K562 (cell line): ENCODE measurements around the gene SYT7. TPM values are rescaled to one million over a fixed set of nuclear protein-coding genes. Genes with fewer than 3 reads are reported as not detected.

Experiments
- ATAC-seq: fragments of 200-7000 bp; cut with Tn5 transposase; 3 replicates; pipeline ENCODE4 v1.9.1; 2020; ENCODE audit warnings: moderate library complexity
- BruUV-seq: library from RNA; stranded (reverse); fragments of 400-500 nt; replicated peaks from 2 replicates; lab custom pipeline; 2021; lab: Mats Ljungman, UMichigan
- CTCF ChIA-PET: fragments of 300-600 bp; formaldehyde crosslinking; extraction: SDS; loops from one replicate; lab custom pipeline; 2021; ENCODE audit warnings: low intra/inter-chr PET ratio; lab: Yijun Ruan, JAX
- POLR2A ChIA-PET: fragments of 300-600, 350-650 bp; sonication (Branson Sonifier 250); formaldehyde crosslinking; extraction: SDS; loops from one replicate; lab custom pipeline; 2021; ENCODE audit warnings: antibody characterized with exemption, inconsistent platforms; lab: Yijun Ruan, JAX
- DNase-seq, 4 experiments: peaks; one replicate each; pipeline versions ENCODE4 v3.0.0 to v3.0.0-alpha.2; 2011 to 2018; ENCODE audit warnings: low spot score in 3 of 4, mixed read lengths in 3 of 4; ENCODE audit errors: extremely low read depth in 1 of 4
- FAIRE-seq: peaks from 2 replicates; lab custom pipeline; 2011; peaks lifted over from hg19 to GRCh38; lab: Jason Lieb, UNC
- H2AFZ ChIP-seq: 2 replicates; pipeline ENCODE4 v1.6.0; 2011; ENCODE audit warnings: low read depth, low read length, control low read depth, inconsistent platforms
- H3K27ac ChIP-seq: fragments of 200-600 bp; 3 replicates; pipeline ENCODE4 v1.8.0; 2011; ENCODE audit warnings: low read depth, mild to moderate bottlenecking, control low read depth, inconsistent platforms, low read length, moderate library complexity, mixed read lengths; ENCODE audit errors: extremely low read depth
- H3K27me3 ChIP-seq, 2 experiments: fragments of 300-600 bp in 1 of 2; 2 replicates in 1 of 2; 3 replicates in 1 of 2; pipeline versions ENCODE4 v1.6.0 to v1.8.0; 2011; ENCODE audit warnings: inconsistent platforms in 2 of 2, low read length in 2 of 2, mild to moderate bottlenecking in 1 of 2, mixed read lengths in 1 of 2, moderate library complexity in 1 of 2; ENCODE audit not compliant: control insufficient read depth in 2 of 2, insufficient read depth in 2 of 2
- H3K36me3 ChIP-seq: fragments of 300-600 bp; 3 replicates; pipeline ENCODE4 v1.8.0; 2011; ENCODE audit warnings: mild to moderate bottlenecking, low read length, inconsistent platforms; ENCODE audit not compliant: control insufficient read depth, insufficient read depth
- H3K4me1 ChIP-seq, 2 experiments: fragments of 200-600 bp in 1 of 2; replicated peaks in 1 of 2; 2 replicates in 1 of 2; 3 replicates in 1 of 2; pipeline versions ENCODE4 v1.5.1 to v1.8.0; 2011; ENCODE audit warnings: inconsistent platforms in 2 of 2, low read length in 2 of 2, mild to moderate bottlenecking in 1 of 2, mixed read lengths in 1 of 2, moderate library complexity in 1 of 2; ENCODE audit not compliant: control insufficient read depth in 2 of 2, insufficient read depth in 2 of 2
- H3K4me2 ChIP-seq: 2 replicates; pipeline ENCODE4 v1.6.1; 2011; ENCODE audit warnings: low read length, control low read depth, inconsistent platforms, mixed read lengths; ENCODE audit not compliant: insufficient read depth
- H3K4me3 ChIP-seq: fragments of 200-600 bp; sonication (generic), shearing (Covaris generic); 2 replicates; pipeline ENCODE4 v1.5.1; 2016; ENCODE audit warnings: control low read depth, inconsistent platforms
- H3K79me2 ChIP-seq: fragments of 200-600 bp; 3 replicates; pipeline ENCODE4 v1.8.0; 2011; ENCODE audit warnings: low read length, inconsistent platforms; ENCODE audit not compliant: control insufficient read depth, insufficient read depth
- H3K9ac ChIP-seq, 2 experiments: 2 replicates each; pipeline versions ENCODE4 v1.6.0 to v1.6.1; 2011; ENCODE audit warnings: low read depth in 2 of 2, low read length in 2 of 2, control low read depth in 1 of 2, inconsistent platforms in 1 of 2, mild to moderate bottlenecking in 1 of 2, mixed read lengths in 1 of 2; ENCODE audit not compliant: insufficient read depth in 1 of 2
- H3K9me1 ChIP-seq: one replicate; pipeline ENCODE4 v1.6.0; 2011; ENCODE audit warnings: inconsistent platforms, mild to moderate bottlenecking, low read length, moderate library complexity; ENCODE audit not compliant: control insufficient read depth, insufficient read depth
- H3K9me3 ChIP-seq: replicated peaks from 2 replicates; pipeline ENCODE4 v1.5.1; 2011; ENCODE audit warnings: low read depth, low read length, inconsistent platforms; ENCODE audit not compliant: control insufficient read depth, insufficient read depth
- H4K20me1 ChIP-seq: replicated peaks from 2 replicates; pipeline ENCODE4 v1.6.1; 2011; ENCODE audit warnings: low read length, inconsistent platforms, mixed read lengths; ENCODE audit not compliant: control insufficient read depth, insufficient read depth
- EZH2 ChIP-seq: IDR thresholded peaks from 2 replicates; pipeline ENCODE4 v1.6.1; 2012; ENCODE audit warnings: low read depth, mild to moderate bottlenecking, inconsistent platforms, low read length, borderline replicate concordance
- FOSL1 ChIP-seq: fragments of 200-800 bp; sonication (Bioruptor generic); conservative IDR thresholded peaks from 2 replicates; pipeline ENCODE4 v1.6.1; 2016; ENCODE audit warnings: missing genetic modification characterization, missing compliant biosample characterization
- FOXM1 ChIP-seq, 2 experiments: fragments of 450-650 bp in 1 of 2; sonication (generic) in 1 of 2; formaldehyde crosslinking in 1 of 2; IDR thresholded peaks; 2 replicates each; pipeline versions ENCODE4 v1.6.1 to v1.9.0; 2017 to 2022; ENCODE audit warnings: low read depth in 2 of 2, mild to moderate bottlenecking in 2 of 2, missing genetic modification reagents in 1 of 2, moderate library complexity in 1 of 2
- FUS ChIP-seq: fragments of 200-400 bp; formaldehyde crosslinking; optimal IDR thresholded peaks from 2 replicates; pipeline ENCODE3; 2017; ENCODE audit warnings: low read depth, low read length
- GTF2E2 ChIP-seq: fragments of 200-800 bp; sonication (Bioruptor generic); IDR thresholded peaks from 2 replicates; pipeline ENCODE4 v1.6.1; 2016; ENCODE audit warnings: missing genetic modification characterization, missing compliant biosample characterization
- HMG20B ChIP-seq: fragments of 250-450 bp; sonication (Bioruptor Pico); IDR thresholded peaks from 2 replicates; pipeline ENCODE4 v1.5.0; 2021; ENCODE audit warnings: mild to moderate bottlenecking
- HNRNPL ChIP-seq: fragments of 200-400 bp; formaldehyde crosslinking; IDR thresholded peaks from 2 replicates; pipeline ENCODE4 v1.6.1; 2017; ENCODE audit warnings: low read depth, mild to moderate bottlenecking, low read length
- NELFE ChIP-seq: IDR thresholded peaks from 2 replicates; pipeline ENCODE4 v1.6.1; 2011; ENCODE audit warnings: mild to moderate bottlenecking; ENCODE audit not compliant: insufficient read depth, insufficient read length
- POLR2B ChIP-seq: fragments of 450-650 bp; IDR thresholded peaks from 2 replicates; pipeline ENCODE4 v1.6.1; 2018; ENCODE audit warnings: low read depth; ENCODE audit not compliant: partially characterized antibody
- PURB ChIP-seq: sonication (generic); formaldehyde crosslinking; IDR thresholded peaks from 2 replicates; pipeline ENCODE4 v1.9.0; 2021; ENCODE audit warnings: low read depth, mild to moderate bottlenecking, missing genetic modification reagents
- PYGO2 ChIP-seq: fragments of 450-650 bp; IDR thresholded peaks from 2 replicates; pipeline ENCODE4 v1.6.1; 2016; ENCODE audit warnings: mild to moderate bottlenecking, missing genetic modification characterization, moderate library complexity, missing compliant biosample characterization
- SRSF7 ChIP-seq: fragments of 200-400 bp; formaldehyde crosslinking; optimal IDR thresholded peaks from 2 replicates; pipeline ENCODE3; 2017; ENCODE audit warnings: mild to moderate bottlenecking, low read depth, low read length
- TAF9B ChIP-seq: fragments of 450-650 bp; IDR thresholded peaks from 2 replicates; pipeline ENCODE4 v1.6.1; 2018; ENCODE audit warnings: mild to moderate bottlenecking; ENCODE audit not compliant: partially characterized antibody
- TOE1 ChIP-seq, 2 experiments: fragments of 450-650 bp in 1 of 2; sonication (generic) in 1 of 2; formaldehyde crosslinking in 1 of 2; IDR thresholded peaks; 2 replicates each; pipeline versions ENCODE4 v1.7.1 to v1.8.0; 2016 to 2022; ENCODE audit warnings: borderline replicate concordance in 2 of 2, mild to moderate bottlenecking in 2 of 2, antibody characterized with exemption in 1 of 2, inconsistent platforms in 1 of 2, low read depth in 1 of 2, missing genetic modification reagents in 1 of 2, moderate library complexity in 1 of 2
- XRCC3 ChIP-seq: fragments of 450-650 bp; IDR thresholded peaks from 2 replicates; pipeline ENCODE4 v1.6.1; 2017; ENCODE audit warnings: mild to moderate bottlenecking, moderate library complexity
- ZNF232 ChIP-seq: sonication (generic); formaldehyde crosslinking; IDR thresholded peaks from 2 replicates; pipeline ENCODE4 v1.8.0; 2022; ENCODE audit warnings: mild to moderate bottlenecking, missing genetic modification reagents
- ZNF263 ChIP-seq: sonication (generic); formaldehyde crosslinking; IDR thresholded peaks from 2 replicates; pipeline ENCODE4 v1.8.0; 2022; ENCODE audit warnings: mild to moderate bottlenecking, missing genetic modification reagents, borderline replicate concordance
- ZNF445 ChIP-seq: fragments of 250-450 bp; sonication (Bioruptor Pico); IDR thresholded peaks from 2 replicates; pipeline ENCODE4 v1.4.0; 2020; ENCODE audit warnings: low read depth, mild to moderate bottlenecking, moderate library complexity
- WGBS: fragments of 100-300 bp; shearing (Covaris generic); methylation state at CpG from one replicate; pipeline ENCODE4 v1.1.6; 2016; ENCODE audit warnings: low coverage, mixed read lengths; ENCODE audit not compliant: insufficient coverage; ENCODE audit errors: missing lambda C conversion rate; 5-methylcytosine and 5-hydroxymethylcytosine counted together
- in situ Hi-C: fragments of 300-500 bp; cut with MboI; formaldehyde crosslinking; loops from 4 replicates; pipeline ENCODE4 v1.15.0; 2018; ENCODE audit warnings: inconsistent platforms, mixed read lengths
- intact Hi-C: fragments of 100-400 bp; cut with micrococcal nuclease; formaldehyde crosslinking; loops from 2 replicates; pipeline ENCODE4 v1.14.2; 2022
- polyA plus RNA-seq, 8 experiments: library from polyadenylated mRNA; depleted of rRNA in 4 of 8; stranded (reverse) in 5 of 8; unstranded in 3 of 8; fragments of >200 nt; fragmentation: Nextera tagmentation in 2 of 8; fragmentation: Illumina TruSeq in 1 of 8; extraction: Ambion mirVana in 2 of 8; extraction: Trizol in 1 of 8; gene quantifications; 2 replicates each; pipeline versions ENCODE4 v1.2.1 to v1.2.3, GENCODE V29; 2011 to 2014; ENCODE audit warnings: inconsistent platforms in 1 of 8, missing spikeins in 1 of 8
- total RNA-seq, 7 experiments: library from RNA; depleted of rRNA in 6 of 7; stranded (reverse); fragments of >200 nt in 6 of 7; fragmentation: Illumina TruSeq in 2 of 7; extraction: Trizol in 2 of 7; gene quantifications; 2 replicates each; pipeline versions ENCODE4 v1.2.1 to v1.2.3, GENCODE V29; 2011 to 2021; ENCODE audit warnings: low replicate concordance in 1 of 7
- TF ChIP-seq, protein P1 (sequence below): sonication (generic); formaldehyde crosslinking; IDR thresholded peaks from 2 replicates; pipeline ENCODE4 v1.8.0; 2022; ENCODE audit warnings: missing genetic modification reagents, mild to moderate bottlenecking, borderline replicate concordance

The SYT7 gene
- total and polyA plus RNA-seq, 9 of the 15 experiments (the other 6 are each of a cell fraction or from before 2014, with no cell fraction given): 0.01 to 0.51 (median 0.16) TPM; not detected in 1

DNA sequence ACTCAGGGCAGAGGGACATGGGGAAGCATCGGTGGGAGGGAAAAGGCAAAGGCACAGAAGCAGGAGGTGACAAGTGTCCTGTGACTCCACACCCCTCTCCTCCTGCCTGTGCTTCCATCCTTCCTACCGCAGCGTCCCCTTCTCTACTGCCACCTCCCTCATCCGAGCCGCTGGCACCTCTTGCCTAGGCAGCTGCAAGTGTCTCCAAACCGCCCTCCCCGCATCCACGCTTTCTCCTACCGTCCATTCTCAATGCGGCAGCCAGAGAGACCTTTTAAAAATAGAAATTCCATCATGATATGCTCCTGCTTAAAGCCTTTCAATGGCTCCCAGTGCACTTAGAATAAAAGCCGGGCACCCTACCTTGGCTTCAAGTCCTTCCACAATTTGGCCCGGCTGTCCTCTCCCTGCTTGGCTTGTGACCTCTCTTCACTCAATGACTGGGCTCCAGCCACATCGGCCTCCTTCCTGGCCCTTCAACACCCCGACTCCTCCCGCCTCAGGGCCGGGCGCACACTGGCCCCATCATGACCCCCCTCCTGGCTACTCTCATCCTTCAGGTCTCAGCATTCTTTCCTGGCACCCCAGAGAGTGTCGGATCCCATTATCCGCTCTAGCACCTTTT, 55.8 kb downstream of the SYT7 start:
- WGBS: 3% methylated on average over 19 of the region's 19 CpGs
- Histone ChIP-seq H3K9me3 (no peaks in the 10 kb centered on the region), H2AFZ (no peak overlapping the region), H3K27ac (no peak overlapping the region), H3K9ac (no peak overlapping the region), H3K79me2 (no peaks in the 10 kb centered on the region), H3K4me3 (no peak overlapping the region), H3K9me1 (no peaks in the 10 kb centered on the region), H3K36me3 (no peaks in the 10 kb centered on the region), H3K27me3 (peaks cover 79 to 95% of the 10 kb centered on the region in 2 experiments; a peak in 4 of 5 replicates), H3K4me1 (no peaks in the 10 kb centered on the region)
- ATAC-seq (no peak), FAIRE-seq (no peak)
- ChIA-PET POLR2A (no interaction called here), CTCF (no interaction called here)
- in situ Hi-C loops: no loop called here
- BruUV-seq: no TSS peak
- intact Hi-C loops: no loop called here
- TF ChIP-seq PURB (CRISPR knock-in tag) (no peak), XRCC3 (no peak), ZNF263 (CRISPR knock-in tag) (no peak), EZH2 (no peak), SRSF7 (no peak), POLR2B (no peak), FOSL1 (no peak), TOE1 (IDR thresholded peaks at IDR 0.05; ENCODE audit: borderline replicate concordance) (no peak), TOE1 (CRISPR knock-in tag; IDR thresholded peaks at IDR 0.05; ENCODE audit: borderline replicate concordance, low read depth) (no peak), GTF2E2 (tag) (no peak), FUS (no peak), NELFE (no peak), PYGO2 (tag) (no peak), FOXM1 (IDR thresholded peaks at IDR 0.05; ENCODE audit: low read depth) (no peak), FOXM1 (CRISPR knock-in tag; IDR thresholded peaks at IDR 0.05; ENCODE audit: low read depth) (no peak), ZNF232 (no peak), HNRNPL (no peak), ZNF445 (CRISPR knock-in tag) (no peak), HMG20B (CRISPR knock-in tag) (no peak), TAF9B (no peak)
- TF ChIP-seq, protein P1, sequence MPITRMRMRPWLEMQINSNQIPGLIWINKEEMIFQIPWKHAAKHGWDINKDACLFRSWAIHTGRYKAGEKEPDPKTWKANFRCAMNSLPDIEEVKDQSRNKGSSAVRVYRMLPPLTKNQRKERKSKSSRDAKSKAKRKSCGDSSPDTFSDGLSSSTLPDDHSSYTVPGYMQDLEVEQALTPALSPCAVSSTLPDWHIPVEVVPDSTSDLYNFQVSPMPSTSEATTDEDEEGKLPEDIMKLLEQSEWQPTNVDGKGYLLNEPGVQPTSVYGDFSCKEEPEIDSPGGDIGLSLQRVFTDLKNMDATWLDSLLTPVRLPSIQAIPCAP (CRISPR knock-in tag): no peak
- TF ChIP-seq, all 486 proteins: peak for 0
- no peak overlapping the region for H3K4me2 ChIP-seq
- H4K20me1 ChIP-seq: peaks cover 18% of the 10 kb centered on the region
- no peak for DNase-seq
